GM21717 (cell line): Measurements from ENCODE around the gene SLC4A5.
A peak's percentile ranks its signal among the peaks of the same experiment; 100 is the strongest.
"Not testable (repeated sequence)": the region's sequence is repeated elsewhere in the genome, so short reads cannot be mapped to it uniquely, and the experiment has no call there.

Experiments
- ATAC-seq: cut with Tn5 transposase; IDR thresholded peaks from one replicate; pipeline ENCODE4 v1.9.1; 2021; ENCODE audit warnings: mild to moderate bottlenecking, moderate library complexity; ENCODE audit not compliant: unreplicated experiment

Gene SLC4A5

DNA sequence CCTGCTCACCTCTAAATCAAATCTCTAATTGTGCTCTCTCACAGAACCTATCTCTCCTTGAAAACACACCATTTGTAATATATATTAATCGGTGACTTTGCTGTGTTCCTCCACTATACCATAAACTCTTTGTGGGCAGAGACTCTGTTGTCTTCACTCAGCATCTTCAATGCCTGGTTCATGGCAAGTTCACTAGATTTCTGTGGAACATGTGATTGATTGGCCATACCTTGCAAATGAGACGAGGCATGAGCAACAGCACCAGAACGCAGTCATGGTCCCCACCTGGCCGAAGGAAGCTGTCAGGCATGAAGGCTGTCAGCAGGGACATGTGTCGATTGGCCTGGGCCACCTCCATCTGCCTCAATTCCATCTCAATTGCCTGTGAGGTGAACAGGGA is 25.3 kb upstream of the SLC4A5 start:
- ATAC-seq = no peak

GRCh38 chr2:74367789-74368188 is 24.6 kb upstream of the SLC4A5 start:
- ATAC-seq = no peak

DNA sequence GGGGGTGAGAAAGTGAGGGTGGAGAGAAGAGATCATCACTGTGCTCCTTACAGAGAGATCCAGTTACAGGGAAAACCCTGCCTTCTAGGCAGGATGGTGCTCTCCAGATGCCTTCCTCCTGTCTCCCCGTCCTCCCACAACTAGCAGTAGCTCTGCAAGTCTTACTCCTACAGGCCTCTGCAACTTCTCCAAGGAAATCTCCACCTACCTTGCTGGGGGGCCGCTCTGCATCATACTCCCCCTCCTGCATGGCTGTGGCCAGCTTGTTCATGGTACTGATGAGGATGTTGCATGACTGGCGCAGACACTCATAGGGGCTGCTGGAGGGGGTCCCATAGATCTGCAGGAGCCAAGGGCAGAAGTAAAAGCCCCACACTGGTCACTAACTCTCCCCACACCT is 22.8 kb upstream of the SLC4A5 start:
- no peak for ATAC-seq

DNA sequence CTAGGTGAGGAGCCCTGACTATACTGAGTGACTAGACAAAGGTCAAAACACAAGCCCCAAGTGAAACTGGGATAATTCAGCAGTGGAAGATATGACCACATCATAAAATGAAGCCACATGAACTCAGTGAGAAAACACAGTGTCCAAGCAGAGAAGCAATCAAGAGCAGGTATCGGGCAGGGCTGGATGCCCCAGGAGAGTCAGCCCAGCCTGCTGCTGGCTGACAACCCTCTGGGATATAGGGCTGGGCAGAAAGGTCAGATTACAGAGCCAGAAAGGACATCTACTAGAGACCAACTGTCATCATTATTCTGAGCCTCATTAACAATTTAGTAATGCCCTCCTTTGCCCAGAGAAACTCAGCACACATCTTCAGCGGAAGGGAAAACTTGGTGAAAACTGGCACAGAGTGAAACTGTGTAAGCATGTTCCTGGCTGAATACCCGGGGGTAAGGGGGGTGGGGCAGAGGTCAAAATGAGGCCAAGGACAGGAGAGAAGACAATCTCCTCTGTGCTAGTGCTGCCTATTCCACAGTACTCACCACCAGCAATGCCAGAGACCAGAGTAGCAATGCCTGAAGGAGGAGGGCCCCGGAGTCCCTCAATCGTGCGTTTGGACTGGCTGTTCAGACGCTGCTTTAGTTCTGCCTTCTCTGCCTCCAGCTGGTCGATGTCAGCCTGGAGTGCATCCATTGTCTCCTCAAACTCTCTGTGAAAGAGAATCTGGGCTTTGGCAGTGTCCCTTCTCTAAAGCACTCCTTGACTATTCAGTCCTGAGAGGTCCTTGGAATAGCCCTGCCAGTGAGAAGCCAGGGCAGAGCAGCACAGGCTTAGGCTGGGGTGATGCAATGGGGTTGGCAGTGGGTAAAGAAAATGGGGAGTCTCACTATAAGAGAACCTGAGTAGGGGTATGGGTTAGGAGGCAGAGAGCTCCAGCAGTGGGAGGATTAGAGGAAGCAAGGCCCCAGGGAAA is 21.6 kb upstream of the SLC4A5 start:
- ATAC-seq = no peak

DNA sequence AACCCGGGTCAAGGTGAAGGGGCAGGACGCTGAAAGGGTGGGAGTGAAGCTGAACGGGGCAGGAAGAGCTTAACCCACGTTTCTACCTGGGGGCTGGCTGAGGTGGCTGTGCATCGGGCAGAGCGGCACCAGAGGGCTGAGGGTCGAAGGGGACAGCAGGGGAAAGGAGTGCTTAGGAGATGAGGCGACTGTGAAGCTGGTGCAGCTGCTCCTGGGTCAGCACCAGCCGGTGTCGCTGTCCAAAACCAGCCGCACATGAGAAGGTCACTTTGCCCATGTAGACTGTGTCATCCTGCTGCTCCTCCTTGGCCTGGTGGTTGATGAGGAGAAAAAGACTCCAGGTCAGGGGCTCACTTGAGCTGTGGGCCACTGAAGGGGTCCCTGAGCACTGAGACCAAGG is 18.1 kb upstream of the SLC4A5 start:
- ATAC-seq = no peak

DNA sequence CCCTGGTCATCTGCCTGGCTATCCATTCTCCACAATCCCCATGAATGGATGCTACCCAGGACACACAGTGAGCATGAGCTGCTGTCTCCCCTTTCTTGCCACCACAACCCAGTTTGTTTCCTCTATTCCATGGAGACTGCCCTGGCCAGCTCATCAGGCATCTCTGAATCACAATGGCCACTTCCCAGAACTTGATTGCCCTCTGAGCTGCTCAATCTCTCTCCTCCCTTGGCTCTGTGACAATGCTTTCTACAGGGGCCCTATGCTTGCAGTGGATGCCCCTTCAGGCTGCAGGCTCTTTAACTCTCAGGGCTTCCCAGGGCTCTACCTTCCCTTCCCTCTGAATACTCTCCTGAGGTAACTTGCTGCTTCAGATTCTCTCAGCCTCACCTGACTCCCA is 14.4 kb upstream of the SLC4A5 start:
- no peak for ATAC-seq

GRCh38 chr2:74349889-74350288 is 6.7 kb upstream of the SLC4A5 start:
- no peak for ATAC-seq

- no peak for ATAC-seq
These were observed 4.5 kb upstream of the SLC4A5 start for GRCh38 chr2:74347742-74348141.

DNA sequence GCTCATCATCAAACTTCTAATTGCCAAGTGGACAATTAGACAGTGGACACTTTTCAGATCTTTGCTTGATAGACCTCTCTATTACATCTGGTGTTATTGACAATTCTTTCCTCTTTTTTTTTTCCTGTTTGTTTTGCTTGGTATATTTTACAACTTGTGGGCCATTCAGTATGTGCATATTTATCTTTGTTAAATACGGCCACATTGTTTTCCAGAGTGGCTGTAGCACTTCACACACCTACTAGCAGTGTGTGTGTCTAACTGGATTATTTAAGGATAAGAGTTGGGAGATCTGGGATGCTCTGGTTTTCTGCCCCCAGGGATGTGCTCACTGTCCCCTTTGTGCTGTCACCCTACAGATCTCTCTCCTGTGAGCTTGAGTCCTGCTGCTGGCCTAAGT is 4.1 kb upstream of the SLC4A5 start:
- no peak for ATAC-seq

GRCh38 chr2:74345272-74345943 is 2.2 kb upstream of the SLC4A5 start:
- no peak for ATAC-seq

DNA sequence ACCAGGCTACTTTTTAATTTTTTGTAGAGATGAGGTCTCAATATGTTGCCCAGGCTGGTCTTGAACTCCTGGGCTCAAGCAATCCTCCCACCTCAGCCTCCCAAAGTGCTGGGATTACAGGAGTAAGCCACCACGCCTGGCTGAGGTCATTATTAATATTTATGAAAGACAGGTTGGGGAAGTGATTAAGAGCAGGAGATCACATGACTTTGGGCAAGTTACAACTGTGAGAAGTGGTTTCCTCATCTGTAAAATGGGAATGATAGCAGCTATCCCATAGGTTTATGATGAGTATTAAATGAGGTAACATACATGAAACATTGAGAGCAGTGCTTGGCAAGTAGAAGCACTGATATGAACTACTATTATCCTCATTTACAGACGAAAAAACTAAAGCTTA is 7.0 kb downstream of the SLC4A5 start:
- ATAC-seq = not testable (repeated sequence)

DNA sequence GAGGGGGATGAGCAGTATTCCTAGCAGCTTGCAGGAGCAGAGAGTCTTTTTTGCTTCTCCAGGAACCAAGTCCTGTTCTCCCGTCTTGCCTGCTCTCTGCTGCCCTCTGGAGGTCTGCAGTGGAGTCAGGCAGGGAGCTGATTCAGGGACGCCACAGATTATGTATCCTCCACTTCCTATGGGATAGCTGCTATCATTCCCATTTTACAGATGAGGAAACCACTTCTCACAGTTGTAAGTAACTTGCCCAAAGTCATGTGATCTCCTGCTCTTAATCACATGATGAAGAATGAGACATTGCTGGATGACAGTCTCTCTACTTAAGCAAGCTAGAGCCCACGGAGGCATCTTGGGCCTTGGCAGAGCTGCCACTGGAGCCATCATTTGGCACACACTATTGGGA is 8.3 kb downstream of the SLC4A5 start:
- ATAC-seq = peak; percentile 52

DNA sequence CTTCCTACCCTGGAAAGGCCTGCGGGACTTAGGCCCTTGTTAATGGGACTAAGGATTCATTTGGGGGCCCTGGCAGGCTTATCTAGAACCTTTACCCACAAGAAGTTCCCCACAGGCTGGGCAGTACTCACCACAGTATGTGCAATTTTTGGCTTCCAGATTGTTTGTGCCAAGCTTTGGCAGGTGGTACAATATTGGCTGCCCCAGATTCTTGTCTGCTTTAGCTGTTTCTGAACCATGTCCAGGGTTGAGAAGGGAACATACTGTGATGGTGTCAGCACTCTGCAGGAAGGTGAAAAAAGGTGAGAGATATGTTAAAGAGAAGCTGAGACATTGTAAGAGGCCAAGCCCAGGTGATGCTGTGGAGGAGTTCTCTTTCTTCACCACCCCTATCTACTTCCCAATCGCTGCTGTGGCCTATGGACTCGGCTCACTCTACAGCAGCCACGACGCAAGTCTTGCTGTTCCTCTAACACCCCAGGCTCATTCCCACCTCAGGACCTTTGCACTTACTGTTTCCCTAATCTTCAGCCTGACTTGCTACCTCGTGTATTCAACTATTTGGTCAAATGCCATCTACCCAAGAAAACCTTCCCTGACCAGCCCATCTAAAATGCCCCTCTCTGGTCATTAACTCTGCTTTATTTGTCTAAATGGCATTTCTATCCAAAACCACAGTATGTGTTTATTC is 9.2 kb downstream of the SLC4A5 start:
- ATAC-seq = no peak

DNA sequence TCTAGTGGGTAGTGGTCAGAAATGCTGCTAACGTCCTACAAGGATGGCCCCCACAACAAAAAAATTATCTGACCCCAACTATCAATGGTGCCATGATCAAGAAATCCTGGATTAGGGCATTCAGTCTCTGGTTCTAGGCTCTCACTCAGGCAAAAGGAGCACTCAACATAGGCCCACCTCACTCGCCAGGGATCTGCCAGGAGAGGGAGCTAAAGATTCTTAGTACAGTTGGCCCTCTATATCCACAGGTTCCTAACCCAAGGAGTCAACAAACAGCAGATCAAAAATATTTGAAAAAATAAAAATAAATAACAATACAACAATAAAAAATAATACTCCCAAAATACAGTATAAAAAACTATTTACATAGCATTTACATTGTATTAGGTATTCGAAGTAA is 10.0 kb downstream of the SLC4A5 start:
- ATAC-seq = no peak

DNA sequence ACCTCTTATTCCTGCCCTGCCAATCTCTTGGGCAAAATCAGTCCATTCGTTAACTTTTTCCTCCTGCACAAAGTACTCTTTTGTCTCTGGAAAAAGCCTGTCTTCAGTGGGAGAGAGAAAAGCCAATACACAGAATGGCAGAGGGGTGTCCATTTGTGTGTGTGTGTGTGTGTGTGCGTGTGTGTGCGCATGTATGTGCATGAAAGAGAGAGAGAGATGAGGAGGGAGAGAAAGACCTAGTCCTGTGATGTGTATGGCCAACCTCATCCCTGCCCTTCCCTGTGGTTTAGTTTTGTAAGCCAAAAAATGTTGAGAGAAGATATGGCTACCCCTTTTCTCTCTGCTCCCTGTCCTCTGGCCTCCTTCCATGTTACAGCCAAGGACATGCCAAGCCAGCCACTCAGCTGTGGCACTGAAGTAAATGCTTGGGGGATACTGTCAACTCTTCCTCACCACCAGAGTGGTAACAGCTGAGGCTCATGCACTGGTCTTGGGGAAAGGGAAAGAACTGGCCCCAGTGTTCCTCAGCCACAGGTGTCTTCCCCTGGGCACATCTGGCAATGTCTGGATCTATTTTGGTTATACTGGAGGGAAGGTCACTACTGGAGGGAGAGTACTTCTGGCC is 10.6 kb downstream of the SLC4A5 start:
- ATAC-seq = no peak

DNA sequence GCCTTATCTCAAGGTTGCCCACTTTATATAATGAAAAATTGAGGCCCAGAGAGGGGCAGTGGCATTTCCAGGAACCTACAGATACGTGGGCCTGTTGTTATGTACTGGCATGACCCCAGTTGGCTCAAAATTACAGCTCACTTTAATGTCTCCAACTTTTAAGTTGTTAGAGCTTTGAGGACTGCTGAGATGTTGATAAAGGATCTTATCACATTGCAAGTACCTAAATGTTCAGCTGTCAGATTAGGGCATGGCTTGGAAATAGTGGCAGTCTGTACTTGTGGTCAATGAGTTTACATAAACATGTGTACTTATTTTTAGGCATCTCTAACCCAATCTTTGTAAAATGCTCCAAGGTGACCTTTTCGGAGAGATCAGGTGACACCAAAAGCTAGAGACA is 14.6 kb downstream of the SLC4A5 start:
- no peak for ATAC-seq

DNA sequence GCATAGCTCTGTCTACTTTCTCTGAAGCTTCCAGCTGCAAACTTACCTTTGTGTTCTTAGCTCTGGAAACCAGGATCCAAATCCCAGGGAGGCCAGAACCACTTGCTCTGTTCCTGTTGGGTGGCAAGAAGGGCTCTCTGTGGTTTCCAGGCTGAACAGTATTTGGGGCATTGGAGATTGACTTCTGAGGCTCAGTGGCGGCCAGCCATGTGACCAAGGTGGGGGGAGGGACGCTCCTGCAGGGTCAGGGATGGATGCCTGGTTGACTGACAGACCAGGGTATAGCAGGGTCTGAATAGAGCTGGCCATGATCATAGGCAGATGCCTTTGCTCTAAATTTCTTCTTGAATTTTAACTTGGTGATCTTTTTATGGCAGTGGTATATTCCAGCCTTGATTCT is 15.1 kb downstream of the SLC4A5 start:
- no peak for ATAC-seq

GRCh38 chr2:74327627-74328026 is 15.6 kb downstream of the SLC4A5 start:
- no peak for ATAC-seq

- ATAC-seq = no peak
These were observed 16.0 kb downstream of the SLC4A5 start for GRCh38 chr2:74327199-74327598.

DNA sequence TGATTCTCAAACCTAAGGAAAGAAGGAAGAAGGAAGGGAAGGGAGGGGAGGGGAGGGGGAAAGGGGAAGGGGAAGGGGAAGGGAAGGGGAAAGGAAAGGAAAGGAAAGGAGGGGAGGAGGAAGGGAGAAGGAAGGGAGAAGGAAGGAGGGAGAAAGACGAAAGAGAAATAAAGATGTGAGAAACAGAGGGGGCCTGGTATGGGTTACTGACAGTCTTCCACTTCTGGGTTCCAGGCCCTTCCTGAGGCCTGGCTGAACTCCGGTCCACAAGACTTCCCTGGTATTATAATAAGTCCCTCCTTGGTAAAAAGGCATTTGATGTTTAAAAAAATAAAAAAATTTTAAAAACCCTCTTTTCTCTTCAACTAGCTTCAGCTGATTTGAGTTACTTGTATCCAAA is 17.4 kb downstream of the SLC4A5 start:
- ATAC-seq = no peak

- ATAC-seq = no peak
These were observed 21.5 kb downstream of the SLC4A5 start for GRCh38 chr2:74321737-74322136.
